IMR-90 (cell line): ENCODE results near the gene TSPAN32. TPM values are rescaled to one million over a fixed set of nuclear protein-coding genes. Genes with fewer than 3 reads are reported as not detected.

Experiments
- ATAC-seq: fragments of 200-7000 bp; cut with Tn5 transposase; 2 replicates; pipeline ENCODE4 v1.9.1; 2020; ENCODE audit warnings: low read depth, mild to moderate bottlenecking, moderate library complexity
- BruUV-seq: library from RNA; stranded (reverse); fragments of 400-500 nt; replicated peaks from 2 replicates; lab custom pipeline; 2021; lab: Mats Ljungman, UMichigan
- CTCF ChIA-PET: fragments of 300-600 bp; formaldehyde crosslinking; extraction: SDS; loops from one replicate; lab custom pipeline; 2021; ENCODE audit warnings: antibody characterized with exemption; lab: Yijun Ruan, JAX
- POLR2A ChIA-PET: fragments of 300-600 bp; sonication (Branson Sonifier 250); formaldehyde crosslinking; loops from one replicate; lab custom pipeline; 2022; ENCODE audit warnings: antibody characterized with exemption; ENCODE audit not compliant: unreplicated experiment; lab: Charles Lee
- DNase-seq: peaks from one replicate; pipeline ENCODE4 v3.0.0; 2013
- H2AFZ ChIP-seq: replicated peaks from 2 replicates; pipeline ENCODE3; 2013; ENCODE audit warnings: low read length, mild to moderate bottlenecking; ENCODE audit not compliant: poor library complexity
- H2AK5ac ChIP-seq: 2 replicates; pipeline ENCODE4 v1.6.1; 2013; ENCODE audit warnings: low read depth, low read length, inconsistent platforms
- H2AK9ac ChIP-seq: replicated peaks from 2 replicates; pipeline ENCODE3; 2013; ENCODE audit warnings: mild to moderate bottlenecking, low read depth, low read length, moderate library complexity; ENCODE audit not compliant: poor library complexity
- H2BK120ac ChIP-seq: 2 replicates; pipeline ENCODE4 v1.6.1; 2013; ENCODE audit warnings: low read depth, low read length, inconsistent platforms
- H2BK15ac ChIP-seq: 3 replicates; pipeline ENCODE4 v1.6.1; 2013; ENCODE audit warnings: low read depth, low read length, inconsistent platforms
- H2BK20ac ChIP-seq: 2 replicates; pipeline ENCODE4 v1.6.1; 2013; ENCODE audit warnings: low read depth, mild to moderate bottlenecking, inconsistent platforms, low read length, moderate library complexity
- H2BK5ac ChIP-seq: 2 replicates; pipeline ENCODE4 v1.6.1; 2013; ENCODE audit warnings: mild to moderate bottlenecking, low read depth, low read length, inconsistent platforms; ENCODE audit not compliant: poor library complexity, severe bottlenecking
- H3K14ac ChIP-seq: replicated peaks from 2 replicates; pipeline ENCODE4 v1.6.1; 2013; ENCODE audit warnings: low read depth, low read length, inconsistent platforms
- H3K18ac ChIP-seq: 2 replicates; pipeline ENCODE4 v1.6.1; 2013; ENCODE audit warnings: low read depth, low read length, control low read depth
- H3K23ac ChIP-seq: 2 replicates; pipeline ENCODE4 v1.6.1; 2013; ENCODE audit warnings: low read depth, low read length, inconsistent platforms
- H3K27ac ChIP-seq: 2 replicates; pipeline ENCODE4 v1.5.1; 2013; ENCODE audit warnings: mild to moderate bottlenecking, control low read depth, low read length; ENCODE audit not compliant: insufficient read depth
- H3K27me3 ChIP-seq: 2 replicates; pipeline ENCODE4 v1.6.1; 2013; ENCODE audit warnings: low read length; ENCODE audit not compliant: control insufficient read depth, insufficient read depth
- H3K36me3 ChIP-seq: 2 replicates; pipeline ENCODE4 v1.6.1; 2013; ENCODE audit warnings: low read length, mixed read lengths; ENCODE audit not compliant: control insufficient read depth, insufficient read depth
- H3K4ac ChIP-seq: 2 replicates; pipeline ENCODE4 v1.6.1; 2013; ENCODE audit warnings: low read depth, low read length, inconsistent platforms
- H3K4me1 ChIP-seq: 2 replicates; pipeline ENCODE4 v1.6.1; 2013; ENCODE audit warnings: low read length, mixed read lengths; ENCODE audit not compliant: control insufficient read depth, insufficient read depth
- H3K4me2 ChIP-seq: 2 replicates; pipeline ENCODE4 v1.6.1; 2013; ENCODE audit warnings: low read depth, mild to moderate bottlenecking, control low read depth, low read length, moderate library complexity
- H3K4me3 ChIP-seq: 2 replicates; pipeline ENCODE4 v1.5.1; 2013; ENCODE audit warnings: low read depth, mild to moderate bottlenecking, control low read depth, low read length, moderate library complexity; ENCODE audit not compliant: insufficient read depth
- H3K56ac ChIP-seq: 2 replicates; pipeline ENCODE4 v1.6.1; 2013; ENCODE audit warnings: low read length, inconsistent platforms; ENCODE audit not compliant: insufficient read depth; ENCODE audit errors: extremely low read depth
- H3K79me1 ChIP-seq, 2 experiments: 2 replicates each; pipeline ENCODE4 v1.6.1; 2013; ENCODE audit warnings: low read length in 2 of 2, inconsistent platforms in 1 of 2, low read depth in 1 of 2
- H3K9ac ChIP-seq: 2 replicates; pipeline ENCODE4 v1.6.1; 2013; ENCODE audit warnings: low read depth, low read length, control low read depth
- H3K9me1 ChIP-seq: 2 replicates; pipeline ENCODE4 v1.6.1; 2013; ENCODE audit warnings: low read length, inconsistent platforms; ENCODE audit not compliant: insufficient read depth
- H3K9me3 ChIP-seq: 2 replicates; pipeline ENCODE4 v1.6.1; 2013; ENCODE audit warnings: low read length; ENCODE audit not compliant: control insufficient read depth, insufficient read depth
- H4K20me1 ChIP-seq: 2 replicates; pipeline ENCODE4 v1.6.1; 2013; ENCODE audit warnings: low read length, inconsistent platforms; ENCODE audit not compliant: insufficient read depth
- H4K5ac ChIP-seq: 2 replicates; pipeline ENCODE4 v1.6.1; 2013; ENCODE audit warnings: mild to moderate bottlenecking, low read depth, low read length, control low read depth
- H4K8ac ChIP-seq, 2 experiments: 2 replicates each; pipeline ENCODE4 v1.6.1; 2013; ENCODE audit warnings: low read depth in 2 of 2, low read length in 2 of 2, control low read depth in 1 of 2, inconsistent platforms in 1 of 2
- H4K91ac ChIP-seq: 2 replicates; pipeline ENCODE4 v1.6.1; 2013; ENCODE audit warnings: low read depth, low read length, inconsistent platforms; ENCODE audit not compliant: insufficient read depth
- CEBPB ChIP-seq: IDR thresholded peaks from 2 replicates; pipeline ENCODE4 v1.6.1; 2012; ENCODE audit warnings: low read depth, low read length, improper control_type of control experiment
- CTCF ChIP-seq: conservative IDR thresholded peaks from 2 replicates; pipeline ENCODE4 v1.5.1; 2012; ENCODE audit warnings: mild to moderate bottlenecking, low read depth, low read length, improper control_type of control experiment
- FOS ChIP-seq: fragments of 150-350 bp; IDR thresholded peaks from 2 replicates; pipeline ENCODE4 v1.6.1; 2016; ENCODE audit warnings: low read depth, low read length
- MAFK ChIP-seq: IDR thresholded peaks from 2 replicates; pipeline ENCODE4 v1.6.1; 2012; ENCODE audit warnings: low read depth, low read length, improper control_type of control experiment
- MXI1 ChIP-seq: IDR thresholded peaks from 2 replicates; pipeline ENCODE4 v1.6.1; 2012; ENCODE audit warnings: low read depth, mild to moderate bottlenecking, low read length, moderate library complexity, borderline replicate concordance
- NFE2L2 ChIP-seq: fragments of 150-350 bp; IDR thresholded peaks from 2 replicates; pipeline ENCODE4 v1.6.1; 2016; ENCODE audit warnings: low read depth, mild to moderate bottlenecking, low read length
- RAD21 ChIP-seq: IDR thresholded peaks from 2 replicates; pipeline ENCODE4 v1.6.1; 2012; ENCODE audit warnings: low read length, improper control_type of control experiment
- RCOR1 ChIP-seq: IDR thresholded peaks from 2 replicates; pipeline ENCODE4 v1.6.1; 2012; ENCODE audit warnings: mild to moderate bottlenecking, low read length, improper control_type of control experiment; ENCODE audit not compliant: insufficient replicate concordance
- RFX5 ChIP-seq: IDR thresholded peaks from 2 replicates; pipeline ENCODE4 v1.8.0; 2012; ENCODE audit warnings: low read depth, mild to moderate bottlenecking, low read length, moderate library complexity
- SMC3 ChIP-seq: fragments of 150-350 bp; IDR thresholded peaks from 2 replicates; pipeline ENCODE4 v1.6.1; 2016; ENCODE audit warnings: low read depth, mild to moderate bottlenecking, antibody characterized with exemption, low read length, moderate library complexity
- USF2 ChIP-seq: fragments of 150-350 bp; IDR thresholded peaks from 2 replicates; pipeline ENCODE4 v1.6.1; 2017; ENCODE audit warnings: mild to moderate bottlenecking, antibody characterized with exemption, low read length, low read depth
- WGBS, 2 experiments: methylation state at CpG; one replicate each; pipeline versions ENCODE4 v1.1.5 to v1.1.7; 2013; ENCODE audit warnings: missing lambda C conversion rate in 2 of 2; ENCODE audit not compliant: insufficient read length in 1 of 2; ENCODE audit errors: extremely low coverage in 2 of 2; 5-methylcytosine and 5-hydroxymethylcytosine counted together
- dilution Hi-C: fragments of 300-500 bp; cut with HindIII; formaldehyde crosslinking; loops from one replicate; pipeline ENCODE4 v1.14.3; 2018; ENCODE audit warnings: low sequenced_read_pairs; ENCODE audit not compliant: unreplicated experiment
- in situ Hi-C: fragments of 300-500 bp; cut with MboI; formaldehyde crosslinking; loops from 3 replicates; pipeline ENCODE4 v1.14.3; 2019; ENCODE audit warnings: low sequenced_read_pairs, inconsistent platforms, mixed read lengths
- intact Hi-C: fragments of 100-400 bp; cut with micrococcal nuclease; formaldehyde crosslinking; loops from 2 replicates; pipeline ENCODE4 v1.10.0; 2022
- polyA plus RNA-seq, 3 experiments: library from polyadenylated mRNA; depleted of rRNA; stranded (reverse); fragments of >200 nt; gene quantifications; 2 replicates each; pipeline ENCODE4 v1.2.3, GENCODE V29; 2012; ENCODE audit warnings: low replicate concordance in 1 of 3
- total RNA-seq: library from RNA; depleted of rRNA; stranded (reverse); fragments of >200 nt; gene quantifications from 2 replicates; pipeline ENCODE4 v1.2.3, GENCODE V29; 2012

The TSPAN32 gene
- total and polyA plus RNA-seq, 2 of the 4 experiments (the other 2 are of a cell fraction), result 0.07 TPM; not detected in 1

- Histone ChIP-seq H3K18ac (no peak overlapping the region), H3K79me1 (no peaks in the 10 kb centered on the region), H4K91ac (no peak overlapping the region), H2BK5ac (no peak overlapping the region), H3K27ac (no peak overlapping the region), H3K23ac (no peak overlapping the region), H3K9me3 (no peaks in the 10 kb centered on the region), H4K20me1 (no peaks in the 10 kb centered on the region), H3K4me1 (no peaks in the 10 kb centered on the region), H3K9ac (no peak overlapping the region), H2BK120ac (no peak overlapping the region), H2AFZ (no peak overlapping the region), H2AK9ac (no peak overlapping the region), H2AK5ac (no peak overlapping the region), H3K4ac (no peak overlapping the region), H3K9me1 (no peaks in the 10 kb centered on the region), H2BK20ac (no peak overlapping the region), H4K5ac (no peak overlapping the region), H2BK15ac (no peak overlapping the region), H3K56ac (no peak overlapping the region), H3K4me3 (no peak overlapping the region), H3K27me3 (peaks cover 37% of the 10 kb centered on the region), H3K14ac (no peak overlapping the region), H4K8ac (no peak overlapping the region), H3K36me3 (no peaks in the 10 kb centered on the region), H3K4me2 (no peak overlapping the region)
- BruUV-seq, result no TSS peak
- ChIA-PET POLR2A (no interaction called here), CTCF (no interaction called here)
- DNase-seq, result no peak
- dilution Hi-C loops, result no loop called here
- 77% methylated on average over 14 of the region's 29 CpGs; no CpG with 5 or more reads in 1 of the 2 experiments for WGBS, 2 experiments
- ATAC-seq, result no peak
- TF ChIP-seq USF2 (no peak), SMC3 (no peak), CEBPB (no peak), MXI1 (no peak), NFE2L2 (no peak), MAFK (no peak), RFX5 (no peak), FOS (no peak), RCOR1 (no peak), RAD21 (no peak), CTCF (no peak)
- in situ Hi-C loops, result no loop called here
- intact Hi-C loops, result no loop called here
Observed at GRCh38 chr11:2258501-2259465, 43.0 kb upstream of the TSPAN32 start.
